Measurements from ENCODE around the gene TMEM38B.
"Not testable (repeated sequence)": the region's sequence is repeated elsewhere in the genome, so short reads cannot be mapped to it uniquely, and the experiment has no call there.

The TMEM38B gene

GRCh38 chr9:105760053-105760452 lies 65.7 kb downstream of the TMEM38B start:
- TF ChIP-seq CTCF (IDR thresholded peaks at IDR 0.05; ENCODE audit: low read depth, low read length) = no peak
- DNase-seq (ENCODE audit: extremely low read depth, low read depth) = no peak

GRCh38 chr9:105782561-105783494 lies 88.5 kb downstream of the TMEM38B start:
- DNase-seq (ENCODE audit: extremely low read depth, low read depth) = not testable (repeated sequence)

- DNase-seq (ENCODE audit: extremely low read depth, low read depth) = not testable (repeated sequence)
Measured at GRCh38 chr9:105783495-105783872, 89.1 kb downstream of the TMEM38B start.

- not testable (repeated sequence) for DNase-seq (ENCODE audit: extremely low read depth, low read depth)
Measured at GRCh38 chr9:105786796-105787195, 92.5 kb downstream of the TMEM38B start.

- TF ChIP-seq CTCF (IDR thresholded peaks at IDR 0.05; ENCODE audit: low read depth, low read length) = no peak
Measured at GRCh38 chr9:105816202-105816744, 121.9 kb downstream of the TMEM38B start.

GRCh38 chr9:105816981-105817380 lies 122.6 kb downstream of the TMEM38B start:
- no peak for DNase-seq (ENCODE audit: extremely low read depth, low read depth)
- no peak for TF ChIP-seq CTCF (IDR thresholded peaks at IDR 0.05; ENCODE audit: low read depth, low read length)

More at GRCh38 chr9:105816202-105816744, 121.9 kb downstream of the TMEM38B start:
- DNase-seq (ENCODE audit: extremely low read depth, low read depth) = no peak

- no peak for DNase-seq (ENCODE audit: extremely low read depth, low read depth)
- no peak for TF ChIP-seq CTCF (IDR thresholded peaks at IDR 0.05; ENCODE audit: low read depth, low read length)
Measured at GRCh38 chr9:105818903-105819302, 124.6 kb downstream of the TMEM38B start.

GRCh38 chr9:105822814-105823213 lies 128.5 kb downstream of the TMEM38B start:
- no peak for TF ChIP-seq CTCF (IDR thresholded peaks at IDR 0.05; ENCODE audit: low read depth, low read length)
- DNase-seq (ENCODE audit: extremely low read depth, low read depth) = no peak

All from AG09319 (cell line).